HG02610 (cell line): ENCODE measurements around the gene S100A2.
A peak's percentile ranks its signal among the peaks of the same experiment; 100 is the strongest.
"Not testable (repeated sequence)": the region's sequence is repeated elsewhere in the genome, so short reads cannot be mapped to it uniquely, and the experiment has no call there.

Source experiments
- ATAC-seq: cut with Tn5 transposase; IDR thresholded peaks from one replicate; pipeline ENCODE4 v1.9.1; 2021; ENCODE audit warnings: mild to moderate bottlenecking, moderate library complexity; ENCODE audit not compliant: unreplicated experiment

S100A2 gene

DNA sequence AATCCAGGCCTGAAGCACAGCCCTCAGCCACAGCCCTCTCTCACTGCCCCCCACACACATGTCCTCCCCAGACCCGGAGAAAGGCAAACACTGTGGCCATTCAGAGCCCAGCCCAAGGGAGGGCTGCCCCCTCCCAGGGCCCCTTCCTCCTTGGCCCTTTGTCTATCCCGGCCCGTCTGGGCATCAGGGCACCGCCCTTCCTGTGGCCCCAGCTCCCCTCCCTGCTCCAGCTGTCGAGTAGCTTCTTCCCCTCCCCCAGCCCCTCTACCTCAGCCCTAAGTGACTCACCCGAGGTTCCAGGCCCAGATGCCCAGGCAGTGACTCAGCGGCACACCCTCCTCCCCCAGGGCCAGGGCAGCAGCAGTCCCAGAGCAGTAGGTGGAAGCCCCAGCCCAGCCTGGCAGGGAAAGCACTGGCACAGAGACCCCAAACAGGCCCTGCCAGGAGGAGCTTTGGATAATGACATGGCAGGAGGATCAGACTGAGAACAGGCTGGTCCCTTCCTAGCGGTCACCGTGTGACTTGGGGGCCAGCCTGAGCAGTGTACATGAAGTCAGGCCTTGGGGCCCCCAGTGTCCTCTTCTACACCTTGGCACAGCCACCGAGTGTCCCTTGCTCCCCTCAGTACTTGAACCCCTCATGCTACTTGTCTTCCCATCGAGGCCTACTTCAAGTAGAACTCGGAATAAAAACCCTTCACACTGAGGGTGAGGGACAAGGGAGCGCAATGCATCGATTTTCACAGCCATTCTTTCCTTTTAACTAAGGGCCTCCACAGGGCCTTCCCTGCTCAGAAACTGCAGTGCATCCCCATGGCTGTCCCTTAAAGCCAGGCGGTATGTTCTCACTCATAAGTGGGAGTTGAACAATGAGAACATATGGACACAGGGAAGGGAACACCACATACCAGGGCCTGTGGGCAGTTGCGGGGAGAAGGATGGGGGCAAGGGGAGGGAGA, 1.0 kb upstream of the S100A2 start:
- ATAC-seq, result peak; percentile 32

GRCh38 chr1:153563991-153564390, 1.7 kb downstream of the S100A2 start:
- no peak for ATAC-seq

DNA sequence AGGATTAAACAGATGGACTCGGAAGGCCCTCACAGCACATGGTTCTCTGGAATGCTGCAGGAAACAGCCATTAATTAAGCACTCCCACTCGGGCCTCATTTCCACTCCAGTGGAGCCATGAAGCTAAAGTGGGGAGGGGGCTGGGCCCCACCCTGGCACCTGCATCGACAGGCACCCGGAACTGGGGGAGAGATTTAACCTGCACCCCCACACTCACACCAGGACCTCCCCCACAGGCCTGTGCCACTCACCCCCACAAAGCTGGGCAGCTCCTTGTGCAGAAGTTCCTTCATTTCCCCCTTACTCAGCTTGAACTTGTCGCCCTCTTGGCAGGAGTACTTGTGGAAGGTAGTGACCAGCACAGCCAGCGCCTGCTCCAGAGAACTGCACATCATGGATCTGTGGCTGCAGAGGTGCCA, 2.2 kb downstream of the S100A2 start:
- ATAC-seq, result no peak

DNA sequence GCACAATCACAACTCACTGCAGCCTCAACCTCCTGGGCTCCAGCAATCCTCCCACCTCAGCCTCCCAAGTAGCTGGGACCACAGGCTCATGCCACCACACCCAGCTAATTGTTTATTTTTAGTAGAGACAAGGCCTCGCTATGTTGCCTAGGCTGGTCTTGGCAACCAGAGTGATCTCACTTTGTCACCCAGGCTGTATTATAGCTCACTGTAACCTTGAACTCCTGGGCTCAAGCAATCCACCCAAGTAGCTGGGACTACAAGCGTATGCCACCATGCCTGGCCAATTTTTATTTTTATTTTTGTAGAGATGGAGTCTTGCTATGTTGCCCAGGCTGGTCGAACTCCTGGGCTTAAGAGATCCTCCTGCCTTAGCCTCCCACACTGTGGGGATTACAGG, 3.6 kb downstream of the S100A2 start:
- ATAC-seq, result not testable (repeated sequence)

- ATAC-seq, result no peak
These were observed 4.1 kb downstream of the S100A2 start for GRCh38 chr1:153561466-153561985.

- no peak for ATAC-seq
These were observed 4.7 kb downstream of the S100A2 start for GRCh38 chr1:153560771-153561465.

- no peak for ATAC-seq
These were observed 5.4 kb downstream of the S100A2 start for GRCh38 chr1:153560241-153560640.

GRCh38 chr1:153557877-153558276, 7.8 kb downstream of the S100A2 start:
- no peak for ATAC-seq

DNA sequence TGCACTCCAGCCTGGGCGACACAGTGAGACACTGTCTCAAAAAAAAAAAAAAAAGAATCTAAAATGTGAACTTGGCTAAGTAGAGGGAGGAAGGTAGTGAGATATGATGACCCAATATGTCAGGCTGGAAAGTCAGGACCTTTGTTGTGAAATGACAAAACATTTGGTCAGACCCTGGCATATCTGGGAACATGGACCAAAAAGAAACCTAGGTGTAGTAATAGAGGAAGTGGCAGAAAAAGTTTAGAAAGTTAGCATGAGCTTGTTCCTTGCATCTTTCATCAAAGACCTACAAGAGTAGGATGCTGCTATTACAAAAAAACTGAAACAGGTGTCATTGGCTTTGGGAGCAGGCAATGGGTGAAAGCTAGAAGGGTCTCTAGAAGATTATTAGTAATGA, 9.3 kb downstream of the S100A2 start:
- no peak for ATAC-seq

DNA sequence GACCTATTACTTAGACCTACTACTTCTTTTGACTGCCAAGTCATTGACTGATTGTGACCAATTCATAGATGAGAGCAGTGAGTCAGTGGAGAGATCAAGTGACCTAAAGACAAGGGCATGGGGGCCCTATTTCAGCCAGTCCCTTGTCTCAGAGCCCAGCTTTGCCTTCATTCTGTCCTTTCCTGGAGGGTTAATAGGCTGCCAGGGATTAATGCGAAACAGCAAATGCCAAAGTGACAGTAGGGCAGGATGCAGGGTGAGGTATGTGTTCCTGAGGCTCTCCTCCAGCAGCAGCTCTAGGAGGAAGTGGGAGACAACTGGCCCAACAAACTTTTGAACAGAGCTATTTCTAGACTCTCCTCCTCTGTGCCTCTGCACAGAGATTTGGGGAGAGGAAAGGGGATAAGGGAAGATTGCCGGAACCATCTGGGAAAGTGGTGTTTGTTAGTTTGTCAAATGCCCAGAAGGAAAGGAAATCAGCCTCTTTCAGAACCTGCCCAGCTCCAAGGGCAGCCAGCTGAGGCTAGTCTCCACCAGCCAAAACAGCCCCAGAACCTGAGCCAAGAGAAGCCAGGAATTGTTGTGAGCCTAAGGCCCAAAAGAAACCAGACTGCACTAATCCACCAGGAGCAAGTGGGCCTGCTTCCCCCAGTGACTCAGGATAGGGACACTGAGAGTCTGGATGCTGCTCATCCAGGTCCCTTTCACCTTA, 11.7 kb downstream of the S100A2 start:
- ATAC-seq, result no peak

GRCh38 chr1:153553096-153553495, 12.5 kb downstream of the S100A2 start:
- no peak for ATAC-seq

- ATAC-seq, result no peak
These were observed 13.3 kb downstream of the S100A2 start for GRCh38 chr1:153552335-153552734.

DNA sequence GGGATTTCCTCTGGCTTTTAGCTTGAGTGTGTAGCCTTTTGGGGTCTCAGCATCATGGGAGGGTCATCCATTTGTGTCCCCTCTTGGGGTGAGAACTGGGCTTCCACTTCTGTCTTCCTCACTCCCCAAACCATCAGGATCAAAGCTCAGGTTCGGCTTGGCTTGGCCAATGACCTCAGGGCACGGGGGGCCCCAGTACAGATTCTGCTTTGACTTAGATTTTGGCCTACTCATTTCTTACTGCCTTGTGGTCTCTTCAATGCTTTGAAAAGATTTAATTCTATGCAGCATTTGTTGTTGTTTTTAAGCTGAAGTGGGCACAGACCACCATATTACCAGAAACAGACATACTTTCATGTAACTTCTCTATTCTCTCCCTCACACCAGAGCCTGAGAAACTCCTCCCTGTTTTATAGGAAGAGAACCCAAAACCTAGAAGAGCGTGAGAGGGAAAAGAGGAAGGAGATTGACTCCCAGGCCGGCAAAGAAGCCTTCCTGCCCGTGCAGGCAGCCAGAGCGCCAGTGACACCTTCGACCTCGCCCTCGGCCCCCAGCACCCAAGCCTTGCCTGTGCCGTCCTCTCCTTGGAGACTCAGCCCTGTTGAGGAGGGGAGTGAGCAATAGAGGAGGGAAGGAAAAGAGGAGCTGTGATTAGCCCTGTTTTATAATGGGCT, 14.7 kb downstream of the S100A2 start:
- ATAC-seq, result no peak

DNA sequence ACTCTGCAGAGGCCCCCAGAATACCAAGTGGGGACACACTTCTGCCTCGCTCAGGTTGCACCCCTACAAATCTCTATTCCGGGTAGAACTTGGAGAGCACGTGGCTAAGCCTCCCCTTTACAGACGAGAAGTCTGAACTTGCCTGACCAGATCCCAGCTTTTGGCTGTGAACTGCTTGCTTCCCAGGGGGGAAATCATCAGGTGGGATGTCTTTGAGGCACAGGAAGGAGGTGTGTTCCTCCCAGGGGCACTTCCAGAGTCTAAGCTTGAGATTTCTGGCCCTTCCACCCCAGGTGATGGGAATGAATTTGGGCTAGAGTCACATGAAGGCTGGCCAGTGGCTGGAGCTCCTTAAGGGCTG, 15.3 kb downstream of the S100A2 start:
- ATAC-seq, result no peak

GRCh38 chr1:153549741-153550397, 15.8 kb downstream of the S100A2 start:
- no peak for ATAC-seq

DNA sequence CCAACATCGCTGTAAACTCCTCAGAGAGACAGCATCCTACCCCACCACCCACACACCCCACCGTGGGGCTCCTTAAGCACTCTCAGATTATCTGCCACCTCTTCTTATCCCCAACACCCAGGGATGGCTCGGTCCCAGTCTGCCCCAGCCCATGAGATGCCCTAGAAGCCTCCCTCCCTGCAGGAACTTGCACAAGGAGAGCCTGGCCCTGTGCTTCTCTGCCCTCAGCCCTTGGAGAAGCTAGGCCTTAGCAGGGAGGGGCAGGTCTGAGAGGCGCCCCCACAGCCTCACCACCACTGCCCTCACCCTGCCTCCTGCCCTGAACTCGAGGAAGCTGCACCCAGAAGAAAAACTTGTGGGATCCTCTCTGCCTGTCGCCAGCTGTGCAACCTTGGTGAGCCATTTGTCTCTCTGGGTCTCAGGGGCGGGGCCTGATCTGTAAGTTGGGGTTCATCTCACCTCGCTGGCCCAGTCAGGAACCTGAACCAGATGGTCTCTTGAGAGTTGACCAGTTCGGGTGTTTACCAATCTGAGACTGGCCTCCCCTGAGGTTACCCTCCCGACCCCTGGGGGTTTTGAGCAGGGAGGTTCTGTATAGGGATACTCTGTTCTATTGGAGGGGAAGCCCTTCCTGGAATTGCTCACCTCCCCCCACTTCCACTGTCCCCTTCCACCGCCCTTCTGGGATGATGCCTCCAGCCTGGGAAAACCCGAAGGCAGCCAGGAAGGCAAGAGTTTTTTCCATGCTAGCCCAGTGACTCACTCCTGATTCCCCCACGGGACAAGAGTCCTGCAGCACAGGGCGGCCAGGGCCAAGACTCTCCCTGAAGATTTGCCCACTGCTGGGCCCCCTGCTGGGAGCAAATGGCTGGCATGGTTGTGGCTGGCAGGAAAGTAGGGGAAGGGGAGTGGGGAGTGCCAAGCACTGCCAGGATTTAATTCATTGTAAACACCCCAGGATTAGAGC, 16.6 kb downstream of the S100A2 start, which contains the start of gene S100A3:
Gene S100A3 (minus strand): TSS at position 537 of the 967 bp plus-strand sequence. CDS start 773 bp downstream, outside the sequence.
- no peak for ATAC-seq

DNA sequence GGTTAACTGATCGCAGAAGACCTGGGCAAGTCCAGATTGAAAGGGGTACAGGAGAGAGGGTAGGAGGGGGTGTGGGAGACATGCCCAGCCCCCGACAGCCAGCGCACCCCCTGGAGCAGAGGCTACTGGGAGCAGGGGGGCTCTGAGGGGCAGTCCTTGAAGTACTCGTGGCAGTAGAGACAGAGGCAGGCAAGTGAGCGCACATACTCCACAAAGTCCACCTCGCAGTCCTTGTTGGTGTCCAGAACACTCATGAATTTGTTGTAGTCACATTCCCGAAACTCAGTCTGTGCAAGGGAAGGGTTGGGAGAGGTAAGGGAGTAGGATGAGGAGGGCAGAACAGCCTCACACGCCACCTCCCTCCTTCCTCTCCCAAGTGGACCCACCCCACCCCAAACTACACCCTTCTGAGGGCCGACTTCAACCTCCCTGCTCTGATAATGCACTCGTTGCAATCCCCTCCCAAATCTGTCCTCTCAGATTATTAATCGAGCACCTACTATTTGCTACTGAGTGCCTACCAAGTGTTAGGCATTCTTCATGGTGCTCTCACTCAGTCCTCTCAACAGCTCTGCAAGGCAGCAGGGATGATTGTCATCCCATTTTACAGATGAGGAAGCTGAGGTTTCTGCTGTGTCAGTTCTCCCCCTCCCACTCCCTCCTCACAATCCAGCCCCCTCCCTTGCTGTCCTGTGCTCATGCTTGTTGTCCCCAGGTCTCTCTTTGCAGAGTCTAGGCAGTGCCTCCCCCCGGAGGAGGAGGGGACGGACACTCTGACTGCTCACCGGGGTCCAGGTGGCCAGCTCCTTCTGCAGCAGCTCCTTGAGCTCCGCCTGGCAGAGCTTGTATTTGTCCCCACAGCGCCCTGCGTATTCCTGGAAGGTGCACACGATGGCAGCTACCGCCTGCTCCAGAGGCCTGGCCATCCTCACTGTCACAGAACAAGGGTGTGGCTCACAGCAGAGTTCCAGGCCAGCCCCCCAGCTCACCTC, 17.8 kb downstream of the S100A2 start:
- no peak for ATAC-seq
